ENCODE results near the gene MXRA5. TPM values are rescaled to one million over a fixed set of nuclear protein-coding genes. Genes with fewer than 3 reads are reported as not detected.

The MXRA5 gene
- total RNA-seq, 1 experiment from 2014 or later: 2.8 TPM

GRCh38 chrX:3268829-3269228, 77.6 kb downstream of the MXRA5 start:
- Mint-ChIP-seq H3K4me1 (no peaks in the 10 kb centered on the region; the same call in 1 of the 2 replicates), H3K27ac (no peak overlapping the region), H3K36me3 (no peaks in the 10 kb centered on the region), H3K27me3 (ENCODE audit: low read depth) (0 out of 2 replicates have a peak, but pooled peaks cover 2% of the 10 kb centered on the region), H3K4me3 (no peak overlapping the region), H3K9me3 (peaks cover 2% of the 10 kb centered on the region; the same call in 1 of the 2 replicates)
- CTCF ChIA-PET: no interaction called here
- TF ChIP-seq IRF2 (CRISPR knock-in tag; IDR thresholded peaks at IDR 0.05; ENCODE audit: borderline replicate concordance, low read depth) (no peak), TP53 (CRISPR knock-in tag; IDR thresholded peaks at IDR 0.05) (no peak), FOXJ3 (CRISPR knock-in tag; IDR thresholded peaks at IDR 0.05; ENCODE audit: borderline replicate concordance) (no peak), STAT6 (CRISPR knock-in tag; conservative IDR thresholded peaks at IDR 0.05; ENCODE audit: low read depth) (no peak), ZBTB43 (CRISPR knock-in tag; IDR thresholded peaks at IDR 0.05) (no peak), USF1 (CRISPR knock-in tag; IDR thresholded peaks at IDR 0.05) (no peak), ESRRA (CRISPR knock-in tag; IDR thresholded peaks at IDR 0.05; ENCODE audit: borderline replicate concordance) (no peak), GTF2I (CRISPR knock-in tag; conservative IDR thresholded peaks at IDR 0.05) (no peak), SOX15 (CRISPR knock-in tag; IDR thresholded peaks at IDR 0.05) (no peak), NFE2L1 (CRISPR knock-in tag; IDR thresholded peaks at IDR 0.05) (no peak), ZSCAN18 (CRISPR knock-in tag; IDR thresholded peaks at IDR 0.05) (no peak), MYBL2 (CRISPR knock-in tag; IDR thresholded peaks at IDR 0.05) (no peak), FOXP1 (CRISPR knock-in tag; IDR thresholded peaks at IDR 0.05; ENCODE audit: borderline replicate concordance) (no peak), TCF7 (CRISPR knock-in tag; IDR thresholded peaks at IDR 0.05; ENCODE audit: low read depth) (no peak), SMAD4 (CRISPR knock-in tag; IDR thresholded peaks at IDR 0.05) (no peak), RELA (CRISPR knock-in tag; IDR thresholded peaks at IDR 0.05; ENCODE audit: borderline replicate concordance) (no peak), MXD4 (CRISPR knock-in tag; IDR thresholded peaks at IDR 0.05; ENCODE audit: borderline replicate concordance) (no peak), GABPB1 (CRISPR knock-in tag; IDR thresholded peaks at IDR 0.05) (no peak)
- no peak for ATAC-seq
- POLR2A ChIA-PET: no interaction called here
- no peak for DNase-seq (ENCODE audit: low spot score)

GRCh38 chrX:3263681-3264126, 82.7 kb downstream of the MXRA5 start:
- H3K27ac Mint-ChIP-seq: no peak overlapping the region
- POLR2A ChIA-PET: no interaction called here

More at GRCh38 chrX:3263681-3264126, 82.7 kb downstream of the MXRA5 start:
- no peaks in the 10 kb centered on the region for H3K27me3 Mint-ChIP-seq (ENCODE audit: low read depth)
- DNase-seq (ENCODE audit: low spot score) (no peak), ATAC-seq (no peak)
- no peaks in the 10 kb centered on the region for H3K4me1 Mint-ChIP-seq
- no peak for TF ChIP-seq IRF2 (CRISPR knock-in tag; IDR thresholded peaks at IDR 0.05; ENCODE audit: borderline replicate concordance, low read depth)
- TF ChIP-seq TEAD1 (CRISPR knock-in tag; IDR thresholded peaks at IDR 0.05): no peak
- no peak for TF ChIP-seq OVOL2 (CRISPR knock-in tag; IDR thresholded peaks at IDR 0.05; ENCODE audit: borderline replicate concordance)
- H3K4me3 Mint-ChIP-seq: no peak overlapping the region
- CTCF ChIA-PET: no interaction called here
- H3K36me3 Mint-ChIP-seq: peaks cover 2% of the 10 kb centered on the region
- peaks cover 10% of the 10 kb centered on the region; the same call in 1 of the 2 replicates for H3K9me3 Mint-ChIP-seq

Measured in WTC11 (cell line).